ENCODE data around the gene JAZF1.

DNA sequence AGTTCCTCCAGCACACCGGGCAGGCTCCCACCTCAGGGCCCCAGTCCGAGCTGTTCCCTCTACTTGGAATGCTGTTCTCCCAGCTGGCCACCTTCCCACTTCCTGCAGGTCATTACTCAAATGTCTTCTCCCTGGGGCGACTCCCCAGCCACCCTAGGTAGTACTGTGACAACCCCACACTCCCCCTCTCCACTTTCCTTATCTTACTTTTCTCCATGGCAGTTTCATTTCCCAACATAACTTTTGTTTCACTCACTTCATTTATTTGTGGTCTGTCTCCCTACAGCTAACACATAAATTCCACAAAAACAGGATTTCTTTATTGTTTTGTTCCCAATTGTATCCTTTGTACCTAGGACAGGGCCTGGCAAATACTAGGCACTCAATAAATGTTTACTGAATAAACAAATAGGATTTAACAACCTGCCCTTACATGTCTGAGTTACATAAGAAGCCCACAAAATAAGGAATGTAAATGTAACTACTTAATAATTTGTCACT is 76.5 kb downstream of the JAZF1 start:
- TF ChIP-seq, protein P1, sequence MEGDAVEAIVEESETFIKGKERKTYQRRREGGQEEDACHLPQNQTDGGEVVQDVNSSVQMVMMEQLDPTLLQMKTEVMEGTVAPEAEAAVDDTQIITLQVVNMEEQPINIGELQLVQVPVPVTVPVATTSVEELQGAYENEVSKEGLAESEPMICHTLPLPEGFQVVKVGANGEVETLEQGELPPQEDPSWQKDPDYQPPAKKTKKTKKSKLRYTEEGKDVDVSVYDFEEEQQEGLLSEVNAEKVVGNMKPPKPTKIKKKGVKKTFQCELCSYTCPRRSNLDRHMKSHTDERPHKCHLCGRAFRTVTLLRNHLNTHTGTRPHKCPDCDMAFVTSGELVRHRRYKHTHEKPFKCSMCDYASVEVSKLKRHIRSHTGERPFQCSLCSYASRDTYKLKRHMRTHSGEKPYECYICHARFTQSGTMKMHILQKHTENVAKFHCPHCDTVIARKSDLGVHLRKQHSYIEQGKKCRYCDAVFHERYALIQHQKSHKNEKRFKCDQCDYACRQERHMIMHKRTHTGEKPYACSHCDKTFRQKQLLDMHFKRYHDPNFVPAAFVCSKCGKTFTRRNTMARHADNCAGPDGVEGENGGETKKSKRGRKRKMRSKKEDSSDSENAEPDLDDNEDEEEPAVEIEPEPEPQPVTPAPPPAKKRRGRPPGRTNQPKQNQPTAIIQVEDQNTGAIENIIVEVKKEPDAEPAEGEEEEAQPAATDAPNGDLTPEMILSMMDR (conservative IDR thresholded peaks at IDR 0.05), result no peak
- TF ChIP-seq EZH2 (IDR thresholded peaks at IDR 0.05; ENCODE audit: low read depth), result no peak

Data from PC-9 (cell line).